ENCODE data around the gene SESTD1. TPM values are rescaled to one million over a fixed set of nuclear protein-coding genes. Genes with fewer than 3 reads are reported as not detected.

Gene SESTD1
- total and polyA plus RNA-seq, 2 of the 8 experiments (the other 6 are each of a cell fraction or from before 2014, with no cell fraction given), result 5.2 to 49.6 TPM

DNA sequence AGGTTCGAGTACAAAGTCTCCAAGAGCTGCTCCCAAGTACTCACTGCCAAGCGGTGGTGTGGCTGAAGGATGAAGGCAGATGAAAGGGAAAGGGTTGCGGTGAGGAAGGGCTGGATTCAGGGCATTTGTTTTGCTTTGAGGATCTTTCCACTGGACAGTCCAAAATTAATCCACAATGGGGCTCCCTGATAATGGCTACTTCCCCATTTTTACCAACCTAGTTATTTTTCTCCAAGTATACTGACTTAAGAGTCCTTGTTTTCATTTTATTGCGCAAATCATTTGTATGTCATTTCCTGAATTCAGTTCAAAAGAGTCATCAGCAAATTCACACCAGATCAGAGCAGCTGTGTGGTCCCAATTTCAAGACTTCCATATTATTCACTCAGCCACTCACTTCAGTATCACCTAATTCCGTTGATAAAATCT, 464 bp upstream of the SESTD1 start (continued):
- TF ChIP-seq, protein P1, sequence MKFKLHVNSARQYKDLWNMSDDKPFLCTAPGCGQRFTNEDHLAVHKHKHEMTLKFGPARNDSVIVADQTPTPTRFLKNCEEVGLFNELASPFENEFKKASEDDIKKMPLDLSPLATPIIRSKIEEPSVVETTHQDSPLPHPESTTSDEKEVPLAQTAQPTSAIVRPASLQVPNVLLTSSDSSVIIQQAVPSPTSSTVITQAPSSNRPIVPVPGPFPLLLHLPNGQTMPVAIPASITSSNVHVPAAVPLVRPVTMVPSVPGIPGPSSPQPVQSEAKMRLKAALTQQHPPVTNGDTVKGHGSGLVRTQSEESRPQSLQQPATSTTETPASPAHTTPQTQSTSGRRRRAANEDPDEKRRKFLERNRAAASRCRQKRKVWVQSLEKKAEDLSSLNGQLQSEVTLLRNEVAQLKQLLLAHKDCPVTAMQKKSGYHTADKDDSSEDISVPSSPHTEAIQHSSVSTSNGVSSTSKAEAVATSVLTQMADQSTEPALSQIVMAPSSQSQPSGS (IDR thresholded peaks at IDR 0.05; ENCODE audit: low read length), result no peak
- no peak for TF ChIP-seq BCL11A (IDR thresholded peaks at IDR 0.05; ENCODE audit: low read depth in 2 of 2, low read length in 2 of 2)
- TF ChIP-seq EZH2 (IDR thresholded peaks at IDR 0.05; ENCODE audit: low read depth, low read length, severe bottlenecking), result no peak
